ENCODE measurements around the gene PCMT1.
"Not testable (repeated sequence)": the region's sequence is repeated elsewhere in the genome, so short reads cannot be mapped to it uniquely, and the experiment has no call there.

Gene PCMT1

DNA sequence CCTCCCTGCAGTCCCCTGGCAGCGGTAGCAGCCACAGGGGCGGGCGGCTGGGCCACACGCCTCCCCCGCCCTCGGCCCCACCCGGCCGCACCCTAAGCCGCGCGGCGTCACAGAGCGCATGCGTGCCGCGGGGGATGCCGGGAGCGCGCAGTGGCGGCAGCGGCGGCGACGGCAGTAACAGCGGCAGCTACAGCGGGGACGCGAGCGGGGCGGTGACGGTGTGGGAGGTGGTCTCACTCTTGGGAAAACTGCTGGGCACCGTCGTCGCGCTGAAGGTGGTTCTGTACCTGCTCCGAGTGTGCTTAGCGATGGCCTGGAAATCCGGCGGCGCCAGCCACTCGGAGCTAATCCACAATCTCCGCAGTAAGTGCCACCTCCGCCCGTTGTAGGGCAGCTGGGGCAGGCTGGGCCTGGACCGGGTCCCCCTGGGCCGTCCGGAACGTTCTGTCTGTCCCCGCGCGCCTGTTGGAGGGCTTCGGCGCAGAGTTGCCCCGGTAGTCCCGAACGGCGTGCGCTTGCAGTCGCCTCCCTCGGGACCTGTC is at the start of gene PCMT1:
Gene PCMT1 (plus strand): TSS at position 148 of the 542 bp plus-strand sequence. CDS start 161 bp downstream, at position 309.
- DNase-seq (ENCODE audit: low spot score), result peak; percentile 90

DNA sequence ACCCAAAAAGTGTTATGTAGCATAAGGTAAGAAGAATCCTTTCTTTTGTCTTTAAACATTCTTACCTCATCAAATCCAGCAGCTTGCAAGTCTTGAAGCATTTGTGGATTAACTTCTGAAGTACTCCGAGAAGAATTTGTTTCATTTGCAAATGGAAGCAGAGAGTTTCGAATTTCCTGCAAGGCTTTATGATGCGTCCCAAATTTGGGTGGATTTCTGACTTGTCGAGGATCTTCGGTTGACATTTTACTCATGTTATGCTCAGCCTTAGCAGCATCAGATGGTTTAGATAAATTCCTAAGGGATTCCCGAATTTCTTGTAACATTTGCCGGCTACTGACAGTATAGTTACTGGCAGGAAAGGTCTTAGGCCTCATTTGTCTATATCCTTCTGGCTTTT is 47.8 kb upstream of the PCMT1 start:
- no peak for DNase-seq (ENCODE audit: low spot score)

DNA sequence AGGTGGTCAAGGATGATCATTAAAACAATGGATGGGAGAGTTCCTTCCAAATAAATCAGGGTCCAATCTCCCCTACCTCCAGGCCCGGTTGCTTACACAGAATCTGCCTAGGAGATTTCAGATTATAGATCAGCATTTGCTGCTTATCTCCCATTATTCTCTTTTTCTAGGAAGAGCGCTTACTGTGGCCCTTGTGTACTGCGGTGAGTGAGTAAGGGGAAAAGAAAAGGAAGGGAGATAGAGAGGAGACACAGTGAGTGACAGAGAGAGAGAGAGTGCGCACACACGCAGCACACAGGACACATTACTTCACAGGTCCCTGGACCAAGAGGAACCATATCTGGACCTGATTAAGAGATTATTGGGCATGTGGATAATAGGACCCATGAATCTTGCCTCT is 37.8 kb upstream of the PCMT1 start:
- DNase-seq (ENCODE audit: low spot score), result no peak

DNA sequence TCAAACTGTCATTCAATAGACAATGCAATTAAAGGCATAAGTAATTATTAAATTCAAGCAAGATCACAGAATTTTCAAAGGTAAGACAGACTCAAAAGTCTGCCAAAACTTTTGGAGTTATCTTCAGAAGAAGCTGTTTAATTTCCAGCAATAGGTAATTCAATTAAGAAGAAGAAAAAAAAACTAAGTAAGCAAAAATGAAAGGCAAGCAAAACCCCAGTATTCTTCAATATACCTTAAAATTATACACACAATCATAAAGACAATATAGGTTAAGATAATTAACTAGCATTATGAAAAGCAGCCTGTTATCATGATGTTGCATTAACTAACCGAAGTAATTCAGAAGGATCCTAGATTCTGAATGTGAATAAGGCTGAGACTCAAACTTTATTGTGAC is 35.1 kb upstream of the PCMT1 start:
- no peak for DNase-seq (ENCODE audit: low spot score)

DNA sequence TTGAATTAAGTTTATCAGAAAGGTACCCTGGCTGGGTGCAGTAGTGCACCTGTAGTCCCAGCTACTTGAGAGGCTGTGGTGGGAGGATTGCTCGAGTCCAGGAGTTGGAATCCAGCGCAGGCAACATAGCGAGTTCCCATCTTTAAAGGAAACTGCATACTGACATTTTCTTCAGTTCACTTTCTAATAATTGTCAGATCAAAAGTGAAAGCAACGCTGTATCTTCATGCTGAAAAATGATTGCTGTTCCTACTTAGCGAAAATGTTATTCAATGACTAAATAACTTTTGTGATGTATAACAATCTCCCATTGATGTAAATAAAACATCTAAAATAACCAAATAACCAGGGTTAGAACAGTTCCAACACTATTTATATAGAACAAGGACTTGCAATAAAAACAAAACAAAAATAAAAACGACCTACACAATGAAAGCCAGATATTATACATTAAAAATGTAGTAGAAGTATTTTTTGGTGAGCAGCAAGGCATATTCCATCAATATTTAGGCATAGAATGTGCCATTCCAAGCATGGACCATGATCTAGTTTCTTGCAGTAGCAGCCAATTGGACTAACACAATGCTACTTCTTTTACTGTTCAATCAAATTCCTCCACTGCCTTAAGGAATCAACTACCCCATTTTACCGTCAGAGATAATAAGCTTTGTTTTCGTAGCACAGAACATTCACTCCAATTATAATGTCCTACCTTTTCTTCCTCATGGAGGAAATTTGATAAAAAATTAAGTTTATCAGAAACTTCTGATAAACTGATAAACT is 33.2 kb upstream of the PCMT1 start:
- no peak for DNase-seq (ENCODE audit: low spot score)

DNA sequence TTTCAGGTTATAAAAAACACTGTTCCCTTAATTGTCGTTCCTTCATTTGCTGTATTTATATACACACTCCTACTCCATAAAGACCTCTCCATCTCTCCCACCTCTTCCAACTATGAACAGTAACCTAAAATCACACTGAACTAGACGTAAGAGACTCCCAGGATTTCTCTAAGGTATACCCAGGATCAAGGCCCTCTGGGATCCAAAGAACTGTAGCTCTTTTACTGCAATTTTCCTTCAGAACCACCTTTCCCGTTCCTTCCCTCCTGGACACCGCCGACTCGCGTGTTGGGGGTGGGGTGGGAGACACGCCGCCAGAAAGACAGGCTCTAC is 32.3 kb upstream of the PCMT1 start:
- DNase-seq (ENCODE audit: low spot score), result no peak

DNA sequence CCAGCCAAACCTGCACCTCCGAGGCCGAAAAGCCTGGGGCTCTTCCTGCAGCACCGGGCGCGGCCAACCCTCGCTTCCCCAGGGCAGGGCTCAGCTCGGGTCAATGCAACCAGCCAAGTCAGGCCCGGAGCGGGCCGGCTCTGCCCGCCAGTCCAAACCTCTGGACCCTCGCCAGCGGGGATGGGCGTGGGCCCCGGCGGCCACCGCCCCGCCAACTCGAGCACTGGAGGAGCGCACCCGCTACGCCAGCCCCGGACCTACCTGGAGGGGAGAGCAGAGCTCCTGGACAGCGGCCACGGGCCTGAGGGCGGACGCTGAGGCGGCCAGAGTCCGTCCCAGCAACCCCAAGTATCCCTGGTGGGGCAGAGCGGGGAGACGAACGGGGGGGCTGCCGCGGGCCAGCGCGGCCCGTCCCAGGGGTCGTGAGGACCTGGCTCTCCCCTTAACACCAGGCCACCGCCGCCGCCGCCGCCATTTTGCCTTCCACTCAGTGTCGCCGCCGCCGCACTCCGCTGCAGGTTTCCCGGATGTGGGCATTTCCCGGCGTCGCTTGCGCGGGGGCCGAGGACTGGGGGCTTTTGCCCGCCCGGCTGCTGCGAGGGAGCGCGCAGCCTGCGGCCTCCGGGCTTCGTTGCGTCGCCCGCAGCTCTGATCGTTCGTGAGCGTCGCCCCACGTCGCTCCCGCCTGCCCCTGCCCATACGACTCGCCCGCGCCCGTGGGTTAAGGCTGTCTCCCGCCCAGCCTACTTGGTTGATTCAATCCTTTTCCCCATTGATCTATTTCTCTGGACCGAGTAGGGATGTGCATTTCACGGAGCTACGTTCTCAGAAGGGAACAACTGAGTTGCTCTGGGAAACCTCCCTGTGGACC is 31.7 kb upstream of the PCMT1 start, which contains the start of gene LATS1:
Gene LATS1 (minus strand): TSS at position 514 of the 871 bp plus-strand sequence. CDS start 15,975 bp downstream, outside the sequence.
- peak; percentile 79 for DNase-seq (ENCODE audit: low spot score)

DNA sequence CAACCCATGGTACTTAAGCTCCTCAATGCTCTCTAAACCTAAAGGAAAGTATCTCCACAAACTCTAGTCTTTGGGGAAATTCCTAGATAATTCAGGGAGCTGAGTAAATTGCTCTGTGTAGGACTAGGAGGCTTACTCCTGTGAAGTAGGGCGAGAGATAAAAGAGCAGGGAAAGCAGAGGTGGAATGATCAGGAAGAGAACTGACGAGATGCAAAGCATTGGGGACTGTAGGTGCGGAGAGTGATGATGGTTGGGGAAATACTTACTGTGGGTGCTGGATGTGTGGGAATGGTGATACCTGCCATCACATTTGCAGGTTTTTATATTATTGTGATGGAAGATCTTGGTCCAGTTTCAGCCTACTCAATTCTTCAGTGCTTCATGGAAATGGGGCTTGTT is 30.0 kb upstream of the PCMT1 start:
- no peak for DNase-seq (ENCODE audit: low spot score)

DNA sequence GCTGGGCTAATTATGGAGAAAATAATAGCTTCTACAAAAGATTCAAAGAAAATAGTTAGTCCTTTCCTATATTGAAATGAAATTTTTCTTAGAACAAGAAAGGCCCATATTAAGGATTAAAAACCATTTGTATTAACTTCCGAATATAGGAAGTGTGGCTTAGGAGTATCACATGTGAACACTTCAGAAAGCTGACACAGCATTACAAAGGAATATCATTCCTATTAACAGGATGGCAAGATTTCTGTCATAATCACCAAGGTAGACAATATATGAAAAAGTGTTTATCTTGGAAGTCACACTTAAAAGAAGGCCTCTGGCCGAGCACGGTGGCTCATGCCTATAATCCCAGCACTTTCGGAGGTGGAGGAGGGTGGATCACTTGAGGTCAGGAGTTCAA is 26.3 kb upstream of the PCMT1 start:
- no peak for DNase-seq (ENCODE audit: low spot score)

DNA sequence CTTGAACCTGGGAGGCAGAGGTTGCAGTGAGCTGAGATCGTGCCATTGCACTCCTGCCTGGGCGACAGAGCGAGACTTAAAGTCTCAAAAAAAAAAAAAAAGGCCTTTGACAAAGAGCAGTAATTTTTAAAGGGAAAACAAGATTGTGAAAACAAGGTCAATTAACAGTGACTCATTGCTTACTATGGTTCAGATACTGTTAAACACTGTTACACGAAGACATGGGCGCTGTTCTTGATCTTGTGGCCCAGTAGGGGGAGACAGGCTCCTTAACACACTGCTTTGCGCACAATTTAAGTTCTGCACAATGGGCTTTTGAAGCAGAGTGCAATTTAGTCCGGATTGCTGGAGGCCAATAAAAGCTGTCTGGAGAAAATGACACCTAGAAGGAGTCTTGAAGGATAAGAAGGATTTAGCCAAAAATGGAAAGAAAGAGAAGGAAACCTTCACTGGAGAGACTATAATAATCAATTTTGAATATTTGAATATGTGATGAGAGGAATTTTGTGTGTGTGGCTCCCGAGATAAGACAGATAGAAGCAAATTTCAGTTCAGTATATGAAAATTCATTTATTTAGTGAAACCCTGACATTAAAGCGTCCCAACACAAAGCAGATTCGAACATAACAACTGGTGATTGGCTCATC is 25.6 kb upstream of the PCMT1 start:
- peak; percentile 64 for DNase-seq (ENCODE audit: low spot score)

DNA sequence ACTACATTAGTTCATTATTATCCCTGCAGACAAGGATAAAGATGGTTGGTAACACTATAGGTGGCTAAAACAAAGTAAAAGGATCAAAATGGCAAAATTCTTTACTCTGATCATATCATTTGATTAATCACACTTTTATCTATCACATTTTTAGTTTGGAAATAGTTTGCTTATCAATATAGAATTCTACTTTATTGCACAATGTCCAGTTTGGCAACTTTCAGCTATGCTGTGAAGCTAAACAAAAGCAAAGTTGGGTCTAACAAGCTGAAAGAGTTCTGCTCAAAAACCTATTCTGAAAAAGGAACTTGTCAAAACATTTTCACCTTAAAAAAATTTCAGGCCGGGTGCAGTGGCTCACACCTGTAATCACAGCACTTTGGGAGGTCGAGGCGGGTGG is 23.8 kb upstream of the PCMT1 start:
- no peak for DNase-seq (ENCODE audit: low spot score)

DNA sequence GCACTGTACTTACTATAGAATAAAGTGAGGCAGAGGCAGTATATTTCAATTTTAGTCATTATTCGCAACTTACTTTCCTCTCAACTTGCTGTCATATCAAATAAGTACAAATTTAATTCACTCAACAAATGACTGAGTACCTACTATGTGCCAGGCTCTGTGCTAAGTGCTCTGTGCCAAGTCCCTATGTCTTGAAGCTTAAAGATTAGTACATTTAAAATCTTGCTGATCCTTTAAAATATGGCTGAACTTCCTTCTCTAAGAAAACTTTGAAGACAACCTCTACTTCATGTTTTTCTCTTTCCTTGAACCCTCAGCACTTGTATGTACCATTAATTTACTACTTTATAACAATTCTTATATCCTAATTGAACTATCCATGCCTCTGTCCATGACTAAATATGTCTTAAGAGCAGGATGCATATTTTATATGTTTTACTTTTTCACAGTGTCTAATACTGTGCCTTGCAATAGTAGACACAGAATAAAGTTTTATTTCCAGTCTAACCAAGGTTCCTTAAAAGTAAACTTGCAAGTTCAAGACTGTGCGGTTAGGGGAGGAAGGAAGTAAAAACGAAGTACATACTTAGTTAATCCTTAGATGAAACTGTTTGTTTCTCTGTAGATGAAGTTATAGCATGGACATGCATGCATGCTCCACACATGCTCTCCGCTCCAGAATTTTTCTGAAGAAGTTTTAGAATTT is 21.6 kb upstream of the PCMT1 start:
- DNase-seq (ENCODE audit: low spot score), result no peak

DNA sequence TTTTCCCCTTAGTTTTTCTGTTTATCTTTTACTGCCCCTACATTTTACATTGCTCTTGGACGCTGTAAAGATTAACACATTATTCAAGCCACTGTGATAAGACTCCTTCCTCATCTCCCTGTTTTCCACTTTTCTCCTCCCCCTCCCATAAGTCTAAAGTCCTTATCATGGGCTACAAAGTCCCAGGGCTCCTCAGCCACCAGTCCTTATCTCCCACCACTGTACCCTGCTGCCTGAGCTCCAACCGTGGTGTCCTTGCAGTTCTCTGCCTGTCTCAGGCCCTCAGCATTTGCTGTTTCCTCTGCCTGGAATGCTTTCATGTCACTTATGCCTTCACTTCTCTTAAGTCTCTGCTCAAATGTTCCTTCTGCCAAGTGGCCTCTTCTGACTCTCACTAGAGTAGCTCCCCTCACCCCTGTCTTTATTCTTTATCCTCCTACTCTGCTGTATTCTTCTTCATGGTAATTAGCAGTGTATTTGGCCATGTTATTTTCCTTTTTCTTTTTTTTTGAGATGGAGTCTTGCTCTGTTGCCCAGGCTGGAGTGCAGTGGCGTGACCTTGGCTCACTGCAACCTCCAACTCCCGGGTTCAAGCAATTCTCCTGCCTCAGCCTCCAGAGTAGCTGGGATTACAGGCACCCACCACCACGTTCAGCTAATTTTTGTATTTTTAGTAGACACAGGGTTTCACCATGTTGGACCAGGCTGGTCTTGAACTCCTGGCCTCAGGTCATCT is 20.9 kb upstream of the PCMT1 start:
- DNase-seq (ENCODE audit: low spot score), result no peak

DNA sequence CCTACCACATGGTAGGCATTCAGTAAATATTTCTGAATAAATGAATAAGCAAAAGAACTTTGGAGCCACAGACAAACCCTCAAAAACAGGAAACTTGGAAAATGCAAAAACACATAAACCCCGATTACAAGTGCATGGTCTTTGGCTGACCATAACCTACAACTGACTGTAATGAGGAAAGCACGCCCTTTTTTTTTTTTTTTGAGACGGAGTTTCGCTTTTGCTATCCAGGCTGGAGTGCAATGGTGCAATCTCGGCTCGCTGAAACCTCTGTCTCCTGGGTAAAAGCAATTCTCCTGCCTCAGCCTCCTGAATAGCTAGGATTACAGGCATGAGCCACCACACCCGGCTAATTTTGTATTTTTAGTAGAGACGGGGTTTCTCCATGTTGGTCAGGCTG is 19.7 kb upstream of the PCMT1 start:
- DNase-seq (ENCODE audit: low spot score), result no peak

DNA sequence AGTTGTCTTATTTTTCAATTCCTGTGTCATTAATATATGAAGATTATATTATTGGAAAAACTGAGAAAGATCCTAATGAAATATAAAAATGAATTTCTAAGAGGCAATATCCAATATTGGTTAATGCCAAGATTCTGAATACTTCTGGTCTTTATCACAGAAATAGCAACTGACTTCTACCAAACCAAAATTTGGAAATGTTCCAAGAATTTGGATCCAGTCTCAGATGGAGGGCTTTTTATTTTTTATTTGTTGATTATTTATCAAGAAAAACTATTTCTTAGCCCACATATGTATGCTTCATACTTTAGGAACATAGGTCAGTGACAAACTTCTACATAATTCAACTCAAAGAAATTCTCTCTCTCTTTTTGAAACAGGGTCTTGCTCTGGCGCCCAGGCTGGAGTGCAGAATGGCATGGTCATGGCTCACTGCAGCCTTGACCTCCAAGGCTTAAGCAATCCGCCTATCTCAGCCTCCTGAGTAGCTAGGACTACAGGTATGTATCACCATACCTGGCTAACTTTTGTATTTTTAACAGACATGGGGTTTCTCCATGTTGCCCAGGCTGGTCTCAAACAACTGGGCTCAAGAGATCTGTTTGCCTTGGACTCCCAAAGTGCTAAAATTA is 16.3 kb upstream of the PCMT1 start:
- no peak for DNase-seq (ENCODE audit: low spot score)

DNA sequence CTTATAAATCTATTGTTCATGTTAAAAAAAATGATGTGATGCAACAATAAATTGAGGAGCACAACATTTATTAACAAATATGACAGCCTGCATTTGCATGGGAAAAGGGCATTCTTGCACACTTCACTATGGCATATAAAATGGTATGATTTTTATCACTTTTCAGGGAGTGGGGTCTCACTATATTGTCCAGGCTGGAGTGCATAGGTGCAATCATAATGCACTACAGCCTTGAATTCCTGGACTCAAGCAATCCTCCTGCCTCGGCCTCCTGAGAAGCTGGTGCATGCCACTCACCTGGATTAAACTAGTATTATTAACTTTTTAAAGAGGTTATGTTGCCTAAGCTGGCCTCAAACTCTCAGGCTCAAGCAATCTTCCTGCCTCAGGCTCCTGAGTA is 14.6 kb upstream of the PCMT1 start:
- DNase-seq (ENCODE audit: low spot score), result no peak

DNA sequence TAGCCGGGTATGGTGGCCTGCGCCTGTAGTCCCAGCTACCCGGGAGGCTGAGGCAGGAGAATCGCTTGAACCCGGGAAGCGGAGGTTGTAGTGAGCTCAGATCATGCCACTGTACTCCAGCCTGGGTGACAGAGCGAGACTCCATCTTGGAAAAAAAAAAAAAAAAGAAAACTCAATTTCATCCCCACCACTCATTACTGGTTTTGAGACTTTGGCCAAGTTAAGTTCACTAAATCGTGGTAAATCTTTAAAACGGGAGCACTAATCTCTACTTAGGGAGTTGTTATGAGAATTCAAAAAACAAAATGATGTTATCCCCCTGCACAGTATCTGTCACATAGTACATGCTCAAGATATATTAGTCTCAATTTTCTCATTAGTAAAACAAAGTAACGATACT is 4.3 kb upstream of the PCMT1 start:
- DNase-seq (ENCODE audit: low spot score), result not testable (repeated sequence)

DNA sequence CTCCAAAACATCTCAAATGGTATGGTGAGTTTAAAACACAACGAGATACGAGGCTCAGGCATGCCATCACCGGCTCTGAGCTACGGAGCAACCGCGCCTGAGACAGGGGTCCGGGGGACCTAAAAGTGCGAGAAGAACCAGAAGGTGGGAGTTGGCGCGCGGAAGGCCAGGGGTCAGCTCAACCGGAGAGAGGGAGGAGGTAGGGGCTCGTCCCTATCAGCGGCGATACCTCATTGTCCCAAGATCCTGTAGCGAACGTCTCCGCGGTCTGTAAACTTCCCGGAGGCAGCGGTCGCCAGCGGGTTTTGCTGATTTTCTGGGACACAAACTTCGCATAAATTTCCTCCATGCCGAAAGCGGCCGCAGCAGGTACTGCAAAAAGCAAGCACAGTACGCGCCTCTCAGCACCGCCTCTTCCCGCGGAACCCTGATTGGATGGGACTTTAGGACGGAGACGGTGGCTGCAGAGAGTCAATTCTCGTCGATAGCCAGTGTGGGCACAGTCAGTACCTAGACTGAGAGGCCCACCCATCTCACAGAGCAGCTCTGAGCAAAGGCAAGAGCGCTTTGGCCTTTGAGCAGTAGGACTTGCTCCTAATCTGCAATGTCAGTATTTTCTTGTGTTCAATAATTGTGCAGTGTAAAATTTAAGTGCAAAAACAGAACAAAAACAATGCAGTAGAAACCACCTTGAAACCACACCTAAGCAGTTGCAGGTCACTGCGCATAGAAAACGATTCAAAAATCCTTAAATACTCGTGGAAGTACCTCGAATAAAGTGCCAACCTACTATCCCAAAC is 3.2 kb upstream of the PCMT1 start, which contains the start of gene NUP43:
Gene NUP43 (minus strand): TSS at position 383 of the 800 bp plus-strand sequence. CDS start 34 bp downstream, at position 349.
- DNase-seq (ENCODE audit: low spot score), result peak; percentile 96

DNA sequence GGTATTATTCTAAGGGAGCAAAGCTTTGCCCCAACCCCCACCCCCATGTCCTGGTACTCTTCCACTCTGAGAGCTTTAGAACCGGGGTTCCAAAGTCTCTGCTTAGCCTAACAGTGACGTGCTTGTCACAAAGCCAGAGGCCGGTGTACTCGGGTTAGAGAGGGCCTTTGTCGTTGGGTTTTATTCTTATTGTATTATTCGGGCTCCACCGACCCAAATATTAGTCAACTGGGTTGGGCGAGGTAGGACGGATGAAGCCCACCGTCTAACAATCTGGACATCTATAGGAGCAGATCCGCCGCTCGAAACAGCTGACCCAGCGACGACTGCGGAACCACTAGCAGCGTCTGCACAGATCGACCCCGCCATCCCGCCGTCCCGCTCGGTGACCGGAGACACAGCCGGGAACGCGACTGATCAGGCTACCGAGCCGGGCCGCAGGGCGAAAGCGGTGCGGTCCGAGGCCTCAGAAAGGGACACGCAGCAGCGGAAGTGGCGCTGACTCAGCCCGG is 403 bp upstream of the PCMT1 start:
- not testable (repeated sequence) for DNase-seq (ENCODE audit: low spot score)
